ENCODE measurements around the gene LRRC19. TPM values are rescaled to one million over a fixed set of nuclear protein-coding genes. Genes with fewer than 3 reads are reported as not detected.

LRRC19 gene
- total and polyA plus RNA-seq, 2 experiments from 2014 or later = 0.21 TPM; not detected in 1

- Histone ChIP-seq H3K4me3 (no peak overlapping the region), H3K36me3 (peaks cover 9% of the 10 kb centered on the region), H3K4me1 (ENCODE audit: low read depth) (no peaks in the 10 kb centered on the region), H3K27me3 (no peaks in the 10 kb centered on the region), H3K27ac (no peak overlapping the region), H3K9me3 (ENCODE audit: low read depth) (no peaks in the 10 kb centered on the region)
- TF ChIP-seq CTCF (IDR thresholded peaks at IDR 0.05; ENCODE audit: low read depth, low read length) = no peak
- DNase-seq (ENCODE audit: low read depth in 1 of 2, low spot score in 1 of 2) = no peak
These were observed 22.1 kb downstream of the LRRC19 start for GRCh38 chr9:26983340-26983739.

DNA sequence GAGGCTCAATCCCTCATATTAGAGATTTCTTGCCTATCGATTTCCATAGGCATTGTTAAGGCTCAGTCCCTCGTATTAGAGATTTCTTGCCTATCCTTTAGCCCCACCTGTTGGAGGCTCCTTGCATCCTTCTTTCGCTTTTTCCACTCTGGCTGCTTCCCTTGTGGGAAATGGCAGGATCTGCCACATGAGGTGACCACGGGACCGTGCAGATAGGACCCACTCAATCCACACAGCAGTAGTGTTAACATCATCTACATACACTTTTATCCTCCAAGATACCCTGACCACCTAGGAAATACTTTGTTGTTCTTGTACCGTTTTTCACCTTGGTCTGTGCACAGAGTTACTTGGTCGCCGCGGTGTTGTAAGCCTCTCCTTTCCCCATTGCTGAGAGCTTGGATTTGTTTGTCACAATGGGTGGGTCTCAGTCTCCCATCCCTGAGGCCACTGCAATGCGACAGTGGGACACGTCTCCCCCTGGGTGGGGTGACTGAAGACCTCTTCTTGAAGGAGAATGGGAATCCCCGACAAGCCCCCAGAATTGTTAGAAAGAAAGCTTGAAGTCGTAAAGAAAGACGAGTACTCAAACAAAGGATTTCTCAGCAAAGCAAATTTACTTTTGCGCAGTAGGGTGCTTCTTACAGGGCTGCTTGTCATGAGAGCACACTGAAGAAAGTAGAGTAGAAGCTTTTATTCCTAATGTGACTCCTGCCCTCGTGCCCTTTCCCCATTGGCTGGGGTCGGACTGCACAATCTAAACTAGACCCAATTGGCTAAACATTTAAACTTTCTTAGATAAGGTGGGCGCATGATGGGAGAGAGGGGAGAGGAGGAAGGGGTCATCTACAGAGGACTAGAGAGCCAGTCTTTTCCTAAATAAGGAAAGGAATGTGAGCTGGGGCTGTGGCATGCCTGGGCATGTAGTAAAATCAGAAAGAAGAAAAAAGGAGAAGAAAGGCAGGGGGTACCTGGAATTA lies 29.5 kb downstream of the LRRC19 start:
- H3K9me3 ChIP-seq (ENCODE audit: low read depth) = no peaks in the 10 kb centered on the region
- H3K4me3 ChIP-seq = no peak overlapping the region
- TF ChIP-seq CTCF (IDR thresholded peaks at IDR 0.05; ENCODE audit: low read depth, low read length) = peak; percentile 59
- H3K27me3 ChIP-seq = no peaks in the 10 kb centered on the region
- H3K36me3 ChIP-seq = peaks cover 6% of the 10 kb centered on the region
- peak overlapping the region; percentile 93 for H3K27ac ChIP-seq
- DNase-seq (ENCODE audit: low read depth in 1 of 2, low spot score in 1 of 2) = peak; percentile 60
- no peaks in the 10 kb centered on the region for H3K4me1 ChIP-seq (ENCODE audit: low read depth)

- Histone ChIP-seq H3K9me3 (ENCODE audit: low read depth) (no peaks in the 10 kb centered on the region), H3K36me3 (peaks cover 6% of the 10 kb centered on the region), H3K4me3 (no peak overlapping the region), H3K4me1 (ENCODE audit: low read depth) (no peaks in the 10 kb centered on the region), H3K27ac (peak overlapping the region; percentile 93), H3K27me3 (no peaks in the 10 kb centered on the region)
- TF ChIP-seq CTCF (IDR thresholded peaks at IDR 0.05; ENCODE audit: low read depth, low read length) = no peak
- DNase-seq (ENCODE audit: low read depth in 1 of 2, low spot score in 1 of 2) = no peak
These were observed 30.5 kb downstream of the LRRC19 start for GRCh38 chr9:26974927-26975326.

DNA sequence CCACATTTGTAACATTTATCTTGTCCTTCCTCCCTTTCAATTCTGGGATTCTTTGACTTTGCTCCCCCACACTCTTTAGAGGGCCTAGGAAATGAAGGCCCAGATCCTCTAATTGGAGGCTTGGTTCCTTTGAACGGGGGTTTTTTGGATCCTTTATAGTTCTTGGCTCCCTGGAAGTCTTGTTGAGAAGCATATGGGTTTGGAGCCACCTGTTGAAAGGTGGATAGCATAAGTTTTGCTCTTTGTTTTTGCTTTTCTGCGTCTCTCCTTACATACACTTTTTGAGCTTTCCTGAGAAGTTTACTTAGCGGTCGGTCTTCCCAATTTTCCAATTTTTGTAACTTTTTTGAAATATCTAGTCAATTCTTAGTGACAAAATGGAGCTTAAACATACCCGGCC lies 31.5 kb downstream of the LRRC19 start:
- no peak overlapping the region for H3K27ac ChIP-seq

DNA sequence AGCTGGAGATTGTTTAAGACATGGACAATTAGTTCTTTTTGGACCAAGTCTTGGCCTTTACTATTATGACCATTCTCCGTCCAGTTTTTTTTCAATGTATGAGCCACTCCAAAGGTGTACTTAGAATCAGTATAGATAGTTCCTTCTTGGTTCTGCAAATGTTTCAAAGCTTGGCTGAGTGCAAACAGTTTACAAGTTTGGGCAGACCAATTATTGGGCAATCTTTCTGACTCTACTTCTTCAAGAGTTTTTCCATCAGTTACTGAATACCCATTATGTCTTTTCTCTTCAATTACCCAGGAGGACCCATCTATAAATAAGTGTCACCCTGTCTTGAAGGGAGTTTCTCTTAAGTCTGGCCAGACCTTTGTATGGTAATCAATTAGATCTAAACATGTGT lies 33.8 kb downstream of the LRRC19 start:
- Histone ChIP-seq H3K27me3 (no peaks in the 10 kb centered on the region), H3K27ac (no peak overlapping the region), H3K4me1 (ENCODE audit: low read depth) (no peaks in the 10 kb centered on the region), H3K4me3 (no peak overlapping the region), H3K36me3 (no peaks in the 10 kb centered on the region), H3K9me3 (ENCODE audit: low read depth) (no peaks in the 10 kb centered on the region)
- DNase-seq (ENCODE audit: low read depth in 1 of 2, low spot score in 1 of 2) = no peak
- TF ChIP-seq CTCF (IDR thresholded peaks at IDR 0.05; ENCODE audit: low read depth, low read length) = no peak

More for the DNA sequence above, 31.5 kb downstream of the LRRC19 start:
- Histone ChIP-seq H3K4me1 (ENCODE audit: low read depth) (no peaks in the 10 kb centered on the region), H3K36me3 (peaks cover 6% of the 10 kb centered on the region), H3K9me3 (ENCODE audit: low read depth) (no peaks in the 10 kb centered on the region), H3K27me3 (no peaks in the 10 kb centered on the region), H3K4me3 (no peak overlapping the region)
- DNase-seq (ENCODE audit: low read depth in 1 of 2, low spot score in 1 of 2) = no peak
- no peak for TF ChIP-seq CTCF (IDR thresholded peaks at IDR 0.05; ENCODE audit: low read depth, low read length)
